ENCODE results near the gene ILF3.
"Not testable (repeated sequence)": the region's sequence is repeated elsewhere in the genome, so short reads cannot be mapped to it uniquely, and the experiment has no call there.

ILF3 gene

DNA sequence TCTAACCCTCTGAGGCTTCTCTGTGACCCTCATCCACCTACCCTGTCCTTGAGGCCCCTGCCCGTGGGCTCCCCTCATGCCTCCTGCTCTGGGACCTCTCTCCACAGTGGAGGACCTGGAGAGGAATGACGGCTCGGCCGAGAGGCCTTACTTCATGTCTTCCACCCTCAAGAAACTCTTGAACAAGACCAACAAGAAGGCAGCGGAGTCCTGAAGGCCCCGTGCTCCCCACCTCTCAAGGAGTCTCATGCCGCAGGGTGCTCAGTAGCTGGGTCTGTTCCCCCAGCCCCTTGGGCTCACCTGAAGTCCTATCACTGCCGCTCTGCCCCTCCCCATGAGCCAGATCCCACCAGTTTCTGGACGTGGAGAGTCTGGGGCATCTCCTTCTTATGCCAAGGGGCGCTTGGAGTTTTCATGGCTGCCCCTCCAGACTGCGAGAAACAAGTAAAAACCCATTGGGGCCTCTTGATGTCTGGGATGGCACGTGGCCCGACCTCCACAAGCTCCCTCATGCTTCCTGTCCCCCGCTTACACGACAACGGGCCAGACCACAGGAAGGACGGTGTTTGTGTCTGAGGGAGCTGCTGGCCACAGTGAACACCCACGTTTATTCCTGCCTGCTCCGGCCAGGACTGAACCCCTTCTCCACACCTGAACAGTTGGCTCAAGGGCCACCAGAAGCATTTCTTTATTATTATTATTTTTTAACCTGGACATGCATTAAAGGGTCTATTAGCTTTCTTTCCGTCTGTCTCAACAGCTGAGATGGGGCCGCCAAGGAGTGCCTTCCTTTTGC lies 10.8 kb upstream of the ILF3 start:
- DNase-seq, result no peak

DNA sequence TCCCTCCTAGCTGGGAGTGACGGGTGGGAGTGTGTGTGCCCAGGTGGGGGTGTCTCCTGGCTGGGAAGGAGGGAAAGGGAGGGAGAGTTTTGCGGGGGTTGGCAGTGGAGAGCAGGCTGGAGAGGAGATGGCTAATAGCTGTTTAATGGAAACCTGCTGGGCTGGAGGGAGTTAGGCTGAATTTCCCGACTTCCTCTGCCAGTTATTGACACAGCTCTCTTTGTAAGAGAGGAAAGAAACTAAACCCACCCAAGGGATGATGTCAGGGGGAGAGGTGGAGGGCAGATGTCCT lies 10.2 kb upstream of the ILF3 start:
- DNase-seq, result no peak

GRCh38 chr19:10644260-10645007 lies 9.7 kb upstream of the ILF3 start:
- peak; percentile 23 for DNase-seq

- no peak for DNase-seq
Observed at GRCh38 chr19:10646456-10647159, 7.5 kb upstream of the ILF3 start.

DNA sequence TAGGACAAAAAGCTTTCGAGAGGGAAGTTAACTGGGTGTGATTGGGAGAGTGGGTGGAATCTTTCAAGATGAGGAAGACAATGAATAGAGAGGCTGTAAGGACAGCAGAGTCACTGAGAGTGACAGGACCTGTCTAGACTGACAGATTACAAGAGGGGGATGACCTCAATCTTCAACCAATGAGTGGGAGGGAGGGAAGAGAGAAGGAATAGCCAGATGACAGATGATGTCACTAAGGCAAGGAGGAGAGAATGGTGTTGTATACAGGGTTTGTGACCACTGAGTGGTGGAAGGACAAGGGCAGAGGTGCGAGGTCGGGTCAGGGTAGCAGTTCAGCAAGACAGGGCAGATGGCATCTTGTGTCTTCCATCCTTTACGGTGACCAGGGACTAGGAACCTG lies 5.8 kb upstream of the ILF3 start:
- DNase-seq, result no peak

DNA sequence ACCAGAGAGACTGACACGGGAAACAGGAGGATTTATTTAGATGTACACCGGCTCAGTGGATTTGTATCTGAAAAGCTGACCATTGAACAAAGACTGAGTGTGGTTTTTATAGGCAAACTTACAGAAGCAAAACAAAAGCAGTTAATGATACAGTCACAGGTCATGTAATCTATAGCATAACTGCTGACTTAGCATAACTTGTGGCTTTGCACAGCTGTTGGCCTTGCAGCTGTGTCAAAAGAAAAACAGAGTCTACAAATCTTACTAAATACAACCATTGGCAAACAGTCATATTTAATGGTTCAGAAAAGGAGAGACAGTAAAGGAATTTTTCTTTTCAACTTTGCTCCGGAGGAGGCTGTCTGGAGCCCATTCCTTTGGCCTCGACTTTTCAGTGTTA lies 2.3 kb upstream of the ILF3 start:
- no peak for DNase-seq

DNA sequence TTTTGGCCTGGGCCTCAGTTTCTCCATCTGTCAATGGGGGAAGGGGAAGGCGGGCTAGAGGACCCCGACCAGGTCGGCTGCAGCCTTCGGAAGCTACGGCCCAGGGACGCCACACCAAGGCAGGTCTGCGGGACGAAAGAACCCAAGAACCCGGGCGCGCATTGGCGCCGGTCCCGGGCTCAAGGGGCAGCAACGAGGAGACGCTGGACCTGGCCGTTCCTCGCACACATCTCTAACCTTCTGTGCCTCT lies 739 bp upstream of the ILF3 start:
- DNase-seq, result no peak

DNA sequence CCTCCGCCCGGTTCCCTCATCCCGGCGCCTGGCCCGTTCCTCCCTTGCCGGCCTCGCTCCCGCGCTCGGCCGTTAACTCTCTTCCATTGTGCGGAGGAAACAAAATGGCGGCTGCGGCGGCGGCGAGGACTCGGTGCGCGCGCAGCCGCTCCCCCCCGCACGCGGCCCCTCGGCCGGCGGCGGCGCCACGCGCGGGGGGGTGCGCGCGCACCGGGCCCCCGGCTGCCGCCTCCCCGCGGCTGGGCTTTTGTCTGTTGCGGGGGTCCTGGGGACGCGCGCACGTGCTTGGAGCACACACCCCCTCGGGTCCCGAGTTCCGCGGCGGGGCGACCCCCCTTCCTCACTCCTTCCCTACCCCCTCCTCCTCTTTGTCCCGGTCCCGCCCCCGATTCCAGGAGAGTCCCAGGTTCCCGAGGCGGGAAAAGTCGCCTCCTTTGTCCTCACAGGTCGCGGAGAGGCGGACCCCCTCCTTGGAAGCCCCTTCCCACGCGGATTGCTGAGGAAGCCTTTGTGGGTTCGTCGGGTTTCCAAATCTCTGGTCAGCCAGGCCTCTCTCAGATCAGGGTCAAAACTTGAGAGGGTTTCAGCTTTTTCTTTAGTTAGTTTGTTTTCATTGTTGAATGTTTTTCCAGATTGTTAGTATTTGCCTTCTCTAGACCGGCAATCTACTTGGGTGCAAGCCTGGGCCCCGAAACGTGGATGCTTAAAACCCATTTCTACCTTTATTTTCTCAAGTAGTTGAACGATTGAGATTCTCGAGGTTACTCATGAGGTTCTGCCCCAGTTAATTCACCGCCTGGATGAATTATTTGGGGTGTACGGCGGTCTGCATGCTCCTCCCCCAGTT lies 687 bp downstream of the ILF3 start:
- DNase-seq, result no peak

GRCh38 chr19:10655457-10656312 lies 1.5 kb downstream of the ILF3 start:
- DNase-seq, result no peak

- DNase-seq, result no peak
Observed at GRCh38 chr19:10660346-10660745, 6.2 kb downstream of the ILF3 start.

GRCh38 chr19:10661946-10662345 lies 7.8 kb downstream of the ILF3 start:
- no peak for DNase-seq

DNA sequence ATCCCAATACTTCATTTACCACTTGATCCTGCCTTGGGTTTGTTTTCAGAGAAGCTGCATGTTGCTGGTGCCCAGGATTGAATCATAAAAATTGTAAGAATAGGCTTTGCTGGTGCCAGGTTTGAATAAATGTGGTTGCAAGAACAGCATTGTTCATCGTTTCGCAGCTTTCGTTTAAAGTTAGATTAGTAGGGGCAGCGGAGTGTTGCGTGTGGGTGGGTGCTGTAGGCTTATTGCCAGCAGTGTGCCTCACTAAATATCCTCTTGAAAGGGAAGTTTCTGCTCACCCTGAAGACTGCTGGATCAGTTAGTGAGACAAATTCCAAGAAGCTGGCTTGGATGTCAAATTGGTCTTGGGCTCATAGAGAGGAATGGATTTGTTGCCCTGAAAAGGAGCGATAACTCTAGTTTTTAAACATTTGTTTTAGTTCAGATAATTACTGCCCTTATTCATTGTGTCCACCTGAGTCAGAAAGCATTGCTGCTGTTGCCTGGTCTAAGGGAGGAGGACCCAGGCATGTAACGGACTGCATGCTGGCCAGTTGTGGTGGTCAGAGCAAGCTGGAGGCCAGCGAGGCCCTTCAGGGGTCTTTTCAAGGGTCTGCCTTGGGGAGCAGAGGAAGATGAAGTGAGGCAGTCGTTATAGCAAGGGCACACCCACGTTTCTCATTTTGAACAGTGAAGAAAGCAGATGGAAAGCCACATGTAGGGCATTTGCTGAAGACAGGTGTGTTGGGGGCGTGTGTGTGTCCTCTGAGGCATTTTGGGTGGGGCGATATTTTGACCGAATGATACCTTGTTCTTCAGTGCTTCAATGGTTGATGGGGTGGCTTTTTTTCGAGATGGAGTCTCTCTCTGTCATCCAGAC lies 8.5 kb downstream of the ILF3 start:
- no peak for DNase-seq

GRCh38 chr19:10663252-10663563 lies 9.1 kb downstream of the ILF3 start:
- not testable (repeated sequence) for DNase-seq

DNA sequence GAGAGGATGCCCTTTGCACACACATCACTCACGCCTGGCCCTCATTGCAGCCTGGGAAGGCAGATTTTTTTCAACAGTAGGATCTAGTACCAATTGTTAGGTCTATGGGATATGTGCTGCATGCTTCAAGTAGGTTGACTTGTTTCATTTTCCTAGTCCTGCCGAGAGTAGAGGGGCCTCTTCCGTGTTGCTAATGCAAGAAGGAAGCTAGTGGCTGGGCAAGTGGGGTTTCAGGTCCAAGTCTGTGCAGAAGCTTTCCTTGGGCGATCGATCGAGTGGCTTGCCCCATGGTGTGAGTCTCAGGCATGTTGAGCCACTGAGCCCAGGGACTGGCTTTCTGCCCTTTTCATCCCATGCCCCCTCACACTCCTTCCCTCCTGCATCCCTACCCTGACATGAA lies 13.7 kb downstream of the ILF3 start:
- DNase-seq, result no peak

DNA sequence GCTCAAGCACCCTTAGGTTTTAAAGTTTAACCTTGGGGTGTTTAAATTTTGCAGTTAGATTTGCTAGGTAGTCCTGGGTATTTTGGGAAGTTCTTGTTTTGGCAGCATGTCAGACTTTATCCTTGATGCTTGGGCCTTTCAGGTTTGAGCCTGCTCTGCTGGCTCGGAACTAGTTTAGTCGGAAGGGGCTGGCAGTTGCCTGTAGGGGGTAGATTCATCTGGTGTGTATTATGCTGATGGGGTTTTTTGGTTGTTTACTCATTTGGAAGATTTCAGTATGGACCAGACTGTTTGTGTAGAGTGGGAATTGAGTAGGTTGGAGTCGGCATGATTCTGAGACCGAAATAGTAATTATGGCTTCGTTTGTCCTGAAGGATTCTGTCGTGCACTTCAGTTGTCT lies 15.1 kb downstream of the ILF3 start:
- DNase-seq, result no peak

- no peak for DNase-seq
Observed at GRCh38 chr19:10670182-10670581, 16.0 kb downstream of the ILF3 start.

DNA sequence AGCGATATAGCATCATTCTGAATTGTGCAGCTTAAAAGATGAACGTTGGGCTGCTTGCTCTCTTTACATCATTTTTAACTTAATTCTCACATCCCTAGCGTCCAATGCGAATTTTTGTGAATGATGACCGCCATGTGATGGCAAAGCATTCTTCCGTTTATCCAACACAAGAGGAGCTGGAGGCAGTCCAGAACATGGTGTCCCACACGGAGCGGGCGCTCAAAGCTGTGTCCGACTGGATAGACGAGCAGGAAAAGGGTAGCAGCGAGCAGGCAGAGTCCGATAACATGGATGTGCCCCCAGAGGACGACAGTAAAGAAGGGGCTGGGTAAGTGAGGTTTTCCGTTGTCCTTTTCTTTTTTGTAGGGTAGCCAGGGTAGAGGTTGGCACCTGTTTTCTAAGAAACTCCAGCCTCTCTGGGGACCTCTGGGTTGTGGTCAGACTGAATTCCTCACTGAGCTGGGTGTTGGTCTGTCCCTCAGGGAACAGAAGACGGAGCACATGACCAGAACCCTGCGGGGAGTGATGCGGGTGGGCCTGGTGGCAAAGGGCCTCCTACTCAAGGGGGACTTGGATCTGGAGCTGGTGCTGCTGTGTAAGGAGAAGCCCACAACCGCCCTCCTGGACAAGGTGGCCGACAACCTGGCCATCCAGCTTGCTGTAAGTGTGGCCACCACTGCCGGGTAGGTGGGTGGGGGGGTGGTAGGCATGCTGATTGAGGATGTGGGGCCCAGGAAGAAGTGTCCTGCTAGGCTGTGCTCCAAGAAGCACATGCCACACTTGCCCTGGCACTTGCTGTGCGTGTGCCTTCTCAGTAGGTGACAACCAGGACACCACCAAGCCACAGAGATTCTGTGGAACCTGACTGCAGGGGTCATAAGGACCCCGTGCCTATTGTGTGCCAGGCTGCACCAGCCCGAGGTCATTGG lies 17.0 kb downstream of the ILF3 start:
- DNase-seq, result no peak

DNA sequence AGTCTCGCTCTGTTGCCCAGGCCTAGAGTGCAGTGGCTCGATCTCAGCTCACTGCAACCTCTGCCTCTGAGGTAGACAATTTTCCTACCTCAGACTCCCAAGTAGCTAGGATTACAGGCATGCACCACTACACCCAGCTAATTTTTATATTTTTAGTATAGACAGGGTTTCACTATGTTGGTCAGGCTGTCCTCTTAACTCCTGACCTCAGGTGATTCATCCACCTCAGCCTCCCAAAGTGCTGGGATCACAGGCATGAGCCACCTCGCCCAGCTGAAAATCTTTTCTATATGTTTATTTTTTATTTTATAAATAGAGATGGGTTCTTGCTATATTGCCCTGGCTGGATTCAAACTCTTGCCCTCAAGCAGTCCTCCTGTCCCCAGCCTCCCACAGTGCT lies 17.8 kb downstream of the ILF3 start:
- not testable (repeated sequence) for DNase-seq

GRCh38 chr19:10675214-10675613 lies 21.1 kb downstream of the ILF3 start:
- DNase-seq, result not testable (repeated sequence)

GRCh38 chr19:10677751-10678150 lies 23.6 kb downstream of the ILF3 start:
- DNase-seq, result no peak

Measured in NCI-H1417 treated with DMSO at 0.1 percent for 48 hours (cell line).